DMS79 treated with DMSO at 0.1 percent for 48 hours (cell line): Measurements from ENCODE around the gene RFX2.
"Not testable (repeated sequence)": the region's sequence is repeated elsewhere in the genome, so short reads cannot be mapped to it uniquely, and the experiment has no call there.

ENCODE experiments used
- DNase-seq: peaks from one replicate; lab custom pipeline; 2025; lab: John Stamatoyannopoulos, UW

The RFX2 gene

DNA sequence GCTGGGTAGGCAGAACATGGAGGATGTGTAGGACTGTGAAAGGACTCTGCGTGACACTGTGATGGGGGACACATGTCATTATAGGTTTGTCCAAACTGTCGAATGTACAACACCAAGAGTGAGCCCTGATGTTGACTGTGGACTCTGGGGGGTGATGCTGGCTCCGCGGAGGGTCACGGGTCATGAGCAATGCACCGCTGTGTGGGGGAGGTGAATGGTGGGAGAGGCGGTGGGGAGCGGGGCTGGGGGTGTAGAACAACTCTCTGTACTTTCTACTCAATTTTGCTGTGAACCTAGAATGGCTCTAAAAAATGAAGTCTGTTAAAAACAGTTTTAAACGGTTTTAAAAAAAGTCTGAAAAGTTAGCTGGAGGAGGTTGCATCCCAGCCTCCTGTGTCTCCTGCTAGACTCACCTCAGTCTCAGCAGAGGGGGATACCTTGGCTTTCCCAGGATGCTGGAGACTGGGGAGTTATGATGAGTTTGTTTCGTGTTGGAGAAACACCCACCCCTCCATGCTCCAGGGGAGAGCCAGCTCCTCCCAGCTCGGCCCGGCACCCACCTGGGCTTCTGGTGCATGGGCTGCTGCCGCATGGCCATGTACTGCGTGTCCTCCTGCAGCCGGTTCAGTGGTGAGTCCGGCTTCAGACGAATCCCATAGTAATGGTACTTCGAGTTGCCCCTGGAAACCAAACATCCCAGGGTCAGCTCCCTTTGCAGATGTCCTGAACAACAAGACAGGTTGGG, 97.7 kb downstream of the RFX2 start:
- DNase-seq: no peak

DNA sequence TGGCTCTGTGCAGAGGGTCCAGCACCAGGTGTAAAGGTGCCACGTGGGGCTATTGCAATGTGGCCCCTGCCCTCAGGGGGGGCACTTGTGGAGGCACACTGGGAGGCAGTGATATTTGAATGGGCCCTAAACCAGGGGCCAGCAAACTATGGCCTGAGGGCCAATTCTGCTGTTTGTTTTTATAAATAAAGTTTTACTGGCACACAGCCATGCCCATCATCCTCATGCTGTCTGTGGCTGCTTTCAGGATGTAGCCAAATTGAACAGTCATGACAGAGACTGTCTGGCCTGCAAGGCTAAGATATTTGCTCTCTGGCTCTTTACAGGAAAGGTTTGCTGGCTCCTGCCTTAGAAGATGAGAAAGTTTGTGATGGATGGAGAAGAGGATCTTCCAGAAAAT, 98.5 kb downstream of the RFX2 start:
- DNase-seq: no peak

DNA sequence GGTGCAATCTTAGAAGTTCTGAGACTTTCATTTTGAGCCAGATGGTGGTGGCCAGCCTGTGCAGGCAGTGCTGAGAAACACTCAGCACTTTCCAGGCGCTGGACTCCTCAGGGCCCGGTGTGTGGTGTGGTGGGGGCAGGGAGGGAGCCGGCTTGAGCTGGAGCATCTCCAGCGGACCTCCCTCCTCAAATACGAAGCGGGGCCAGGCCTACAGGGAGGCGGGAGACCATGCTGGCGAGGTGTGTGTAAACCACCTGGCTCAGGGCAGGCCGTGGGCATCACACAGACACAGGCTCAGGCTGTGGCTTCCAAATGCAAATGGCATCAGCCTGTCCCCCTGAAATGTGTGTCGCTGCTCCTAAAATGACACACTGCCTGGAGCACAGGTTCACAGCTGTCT, 99.1 kb downstream of the RFX2 start:
- no peak for DNase-seq

DNA sequence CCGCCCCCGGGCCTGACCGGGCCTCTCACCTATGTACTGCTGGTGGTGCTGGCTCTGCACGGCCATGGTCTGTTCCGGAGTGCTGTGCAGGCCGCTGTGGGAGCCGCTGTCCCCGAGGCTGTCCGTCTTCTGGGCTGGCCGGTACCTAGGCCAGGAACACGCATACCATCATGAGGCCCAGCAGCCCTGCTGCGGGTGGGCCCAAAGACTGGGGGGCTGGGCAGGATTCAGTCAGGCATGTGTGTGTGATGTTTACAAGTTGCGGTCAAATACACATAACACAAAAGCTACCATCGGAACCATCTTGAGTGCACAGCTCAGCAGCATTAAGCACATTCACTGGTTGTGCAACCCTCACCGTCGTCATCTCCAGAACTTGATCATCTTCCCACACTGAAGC, 100.2 kb downstream of the RFX2 start:
- no peak for DNase-seq

DNA sequence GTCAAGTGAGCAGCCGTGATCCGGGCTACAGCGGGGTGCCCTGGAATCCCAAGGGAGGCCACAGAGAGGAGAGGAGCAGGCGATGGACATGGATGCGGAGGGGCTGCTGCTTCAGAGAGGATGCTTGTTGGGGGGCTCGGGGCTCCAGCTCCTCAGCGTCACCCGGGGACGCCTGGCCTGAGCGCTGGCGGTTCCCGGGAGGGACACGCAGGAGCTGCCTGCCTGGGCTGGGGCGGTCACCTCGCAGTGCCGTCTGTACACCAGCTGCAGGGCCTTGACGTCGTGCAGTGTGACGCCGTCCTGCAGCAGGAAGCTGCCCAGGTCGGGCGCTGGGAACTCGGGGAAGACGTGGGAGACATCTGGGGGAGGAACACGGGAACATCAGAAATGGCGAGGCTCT, 102.4 kb downstream of the RFX2 start:
- no peak for DNase-seq

DNA sequence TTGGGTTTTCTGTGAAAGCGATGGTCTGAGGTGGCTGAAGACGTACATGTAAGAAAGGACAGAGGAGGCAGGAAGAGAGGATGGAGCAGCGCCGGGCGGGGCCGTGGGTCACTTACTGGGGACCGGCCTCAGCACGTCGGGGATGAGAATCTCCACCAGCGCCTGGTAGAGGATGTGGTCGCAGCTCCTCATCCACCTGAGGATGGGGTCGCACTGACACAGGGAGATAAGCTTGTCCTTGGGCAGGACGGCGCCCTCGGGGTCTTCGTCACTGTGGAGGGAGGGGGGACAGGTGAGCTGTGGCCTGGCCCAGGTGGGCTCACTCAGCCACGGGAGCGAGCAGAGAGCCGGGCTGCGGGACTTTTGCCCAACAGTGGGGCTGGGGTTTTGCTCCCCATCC, 103.4 kb downstream of the RFX2 start:
- no peak for DNase-seq

DNA sequence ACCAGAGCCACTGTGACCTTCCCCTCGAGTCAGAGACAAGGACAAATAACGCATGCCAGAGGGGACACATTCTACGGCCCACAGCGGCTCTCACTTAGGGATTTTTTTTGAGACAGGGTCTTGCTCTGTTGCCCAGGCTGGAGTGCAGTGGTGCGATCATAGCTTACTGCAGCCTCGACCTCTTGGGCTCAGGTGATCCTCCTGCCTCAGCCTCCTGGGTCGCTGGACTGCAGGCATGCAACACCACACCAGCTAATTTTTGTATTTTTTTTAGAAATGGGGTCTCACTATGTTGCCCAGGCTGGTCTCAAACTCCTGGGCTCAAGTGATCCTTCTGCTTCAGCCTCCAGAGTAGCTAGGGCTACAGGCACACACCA, 104.2 kb downstream of the RFX2 start:
- not testable (repeated sequence) for DNase-seq

DNA sequence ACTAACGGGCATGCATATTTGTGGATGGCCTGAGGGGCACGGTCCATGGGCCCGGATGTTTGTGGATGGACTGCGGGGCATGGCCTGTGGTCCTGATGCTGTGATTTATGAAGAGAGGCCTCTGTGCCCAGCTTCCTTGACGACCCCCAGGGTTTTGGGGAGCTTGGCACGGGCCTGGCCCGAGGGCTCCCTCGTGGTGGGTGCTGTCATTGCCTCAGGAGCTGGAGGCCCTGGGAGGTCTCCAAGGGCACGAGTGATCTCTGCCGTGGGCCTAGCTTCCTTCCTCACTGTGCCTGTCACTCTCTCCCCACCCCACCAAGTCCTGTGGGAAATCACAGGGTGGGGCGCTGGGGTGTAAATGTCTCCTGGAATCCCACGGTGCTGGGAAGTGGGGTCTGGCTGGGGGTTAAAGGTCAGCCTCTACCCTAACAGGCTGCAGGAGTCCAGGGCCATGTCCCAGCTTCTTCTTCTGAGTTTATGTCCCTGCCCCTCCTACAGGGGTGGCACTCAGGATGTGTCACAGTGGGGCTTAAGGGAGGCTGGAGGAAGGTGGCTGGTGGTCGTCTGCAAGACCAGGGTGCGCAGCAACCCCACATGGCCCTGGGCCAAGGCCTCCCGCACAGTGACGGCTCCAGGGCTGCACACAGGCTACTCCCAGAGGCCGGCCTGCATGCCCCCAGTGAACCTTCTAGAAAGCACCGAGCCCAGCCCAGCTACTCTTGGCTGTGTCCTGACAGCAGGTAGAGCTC, 104.8 kb downstream of the RFX2 start:
- no peak for DNase-seq

DNA sequence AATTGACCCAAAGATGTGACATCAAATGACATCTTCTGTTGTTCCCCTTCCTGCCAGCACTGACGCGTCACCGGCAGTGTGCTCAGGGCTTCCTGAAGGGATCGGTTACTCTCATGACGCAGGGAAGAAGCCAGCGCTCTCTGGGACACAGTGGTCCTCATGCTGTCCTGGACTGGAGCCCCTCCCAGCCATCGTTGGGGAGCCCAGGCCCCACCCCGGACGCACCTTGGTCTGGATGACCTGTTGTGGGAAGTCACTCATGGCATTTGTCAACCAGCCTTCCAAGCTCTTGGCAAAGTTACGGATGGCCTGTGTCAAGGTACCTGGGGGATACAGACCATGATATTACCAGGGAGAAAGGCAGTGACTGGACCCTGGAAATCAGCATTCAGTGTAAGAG, 106.3 kb downstream of the RFX2 start:
- DNase-seq: no peak

DNA sequence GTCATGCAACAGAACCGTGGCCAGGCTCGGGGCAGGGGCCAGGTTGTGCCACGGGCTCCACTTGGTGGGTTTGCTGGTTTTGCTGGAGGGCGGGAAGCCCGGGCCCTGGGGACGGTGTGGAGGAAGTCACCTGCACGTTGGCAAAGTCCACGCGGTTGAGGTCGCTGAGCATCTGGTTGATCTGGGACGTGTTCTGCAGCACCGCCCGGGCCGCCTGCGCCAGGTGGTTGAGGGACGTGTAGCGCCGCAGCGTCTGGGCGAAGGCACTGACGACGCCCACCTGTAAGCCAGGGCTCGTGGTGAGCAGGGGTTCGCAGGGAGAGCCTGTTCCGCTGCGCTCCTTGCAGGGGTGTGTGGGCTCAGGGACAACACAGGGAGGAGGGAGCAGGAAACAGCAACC, 107.7 kb downstream of the RFX2 start:
- no peak for DNase-seq

DNA sequence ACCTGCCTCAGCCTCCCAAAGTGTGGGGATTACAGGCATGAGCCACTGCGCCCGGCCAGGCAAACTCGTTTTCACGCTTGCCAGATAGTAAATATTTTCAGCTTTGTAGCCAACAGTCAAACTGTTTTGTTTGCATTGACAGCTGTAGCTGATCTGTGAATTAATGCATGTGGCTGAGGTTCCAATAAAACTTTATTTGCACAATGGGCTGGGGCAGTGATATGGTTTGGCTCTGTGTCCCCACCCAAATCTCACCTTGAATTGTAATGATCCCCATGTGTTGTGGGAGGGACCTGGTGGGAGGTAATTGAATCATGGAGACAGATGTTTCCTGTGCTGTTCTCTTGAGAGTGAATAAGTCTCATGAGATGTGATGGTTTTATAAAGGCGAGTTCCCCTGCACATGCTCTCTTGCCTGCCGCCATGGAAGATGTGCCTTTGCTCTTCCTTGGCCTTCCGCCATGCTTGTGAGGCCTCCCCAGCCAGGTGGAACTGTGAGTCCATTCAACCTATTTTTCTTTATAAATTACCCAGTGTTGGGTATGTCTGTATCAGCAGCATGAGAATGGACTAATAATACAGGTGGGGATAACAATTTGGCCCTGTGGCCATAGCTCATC, 110.0 kb downstream of the RFX2 start:
- no peak for DNase-seq

DNA sequence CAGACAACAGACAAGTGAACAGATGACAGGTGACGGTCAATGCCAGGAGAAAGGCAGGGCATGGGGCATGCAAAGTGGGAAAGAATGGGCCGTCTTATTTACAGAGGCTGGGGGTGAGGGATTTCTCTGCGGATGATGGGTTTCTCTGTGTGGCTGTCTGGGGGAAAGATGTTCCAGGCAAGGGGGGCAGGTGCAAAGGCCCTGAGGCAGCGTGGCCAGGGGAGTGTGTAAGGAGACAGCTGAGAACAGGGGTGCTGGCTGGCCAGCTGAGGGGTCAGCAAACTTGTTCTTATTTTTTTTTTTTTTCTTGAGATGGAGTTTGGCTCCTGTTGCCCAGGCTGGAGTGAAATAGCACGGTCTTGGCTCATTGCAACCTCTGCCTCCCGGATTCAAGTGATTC, 110.6 kb downstream of the RFX2 start:
- no peak for DNase-seq

DNA sequence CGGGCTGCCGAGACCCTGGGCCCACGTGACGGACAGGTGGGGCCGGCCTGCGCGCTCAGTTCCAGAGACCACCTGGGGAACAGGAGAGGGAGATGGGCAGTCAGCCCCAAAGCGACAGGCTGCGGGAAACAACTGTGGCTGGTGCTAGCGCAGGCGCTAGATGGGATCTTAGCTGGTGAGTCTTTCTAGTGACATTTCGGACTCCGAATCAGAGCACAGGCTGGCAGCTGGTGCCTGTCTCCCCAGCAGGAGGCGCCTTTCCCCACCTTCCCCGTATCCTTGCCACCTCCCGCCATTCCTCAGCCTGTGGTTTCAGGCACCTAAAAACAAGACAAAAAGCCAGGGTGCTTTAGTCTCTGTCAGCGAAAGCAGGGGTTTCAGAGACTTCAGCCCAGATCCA, 112.9 kb downstream of the RFX2 start:
- no peak for DNase-seq

DNA sequence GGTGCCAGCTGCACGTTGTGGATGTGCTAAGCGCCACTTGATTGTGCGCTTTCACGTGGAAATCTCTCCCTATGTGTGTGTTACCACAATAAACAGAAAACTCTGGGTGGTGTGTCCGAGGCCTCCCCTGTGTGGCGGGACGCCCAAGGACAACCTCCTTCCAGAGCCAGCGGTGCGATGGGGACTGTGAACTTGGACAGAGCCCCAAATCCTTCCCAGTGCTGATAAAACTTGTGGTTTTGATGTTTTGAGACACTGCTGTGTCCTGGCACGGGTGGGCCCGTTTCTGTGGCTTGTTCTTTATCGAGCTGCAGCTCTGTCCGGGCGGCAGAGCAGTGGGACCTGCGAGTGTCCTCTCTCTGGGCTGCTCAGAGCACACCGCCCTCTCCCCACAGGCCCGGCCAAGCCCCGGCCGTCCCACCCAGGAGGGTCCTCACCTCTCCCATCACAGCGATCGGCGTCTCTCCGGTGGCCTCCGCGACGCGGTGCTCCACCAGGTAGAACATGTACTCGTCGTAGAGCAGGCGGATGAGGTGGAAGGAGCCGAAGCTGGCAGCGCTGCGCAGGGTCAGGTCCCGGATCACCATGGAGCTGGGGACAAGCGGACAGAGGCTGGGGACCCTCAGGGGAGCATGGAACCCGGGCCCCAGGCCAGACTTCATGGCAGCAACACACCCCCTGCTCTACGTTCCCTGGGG, 113.5 kb downstream of the RFX2 start:
- DNase-seq: no peak

DNA sequence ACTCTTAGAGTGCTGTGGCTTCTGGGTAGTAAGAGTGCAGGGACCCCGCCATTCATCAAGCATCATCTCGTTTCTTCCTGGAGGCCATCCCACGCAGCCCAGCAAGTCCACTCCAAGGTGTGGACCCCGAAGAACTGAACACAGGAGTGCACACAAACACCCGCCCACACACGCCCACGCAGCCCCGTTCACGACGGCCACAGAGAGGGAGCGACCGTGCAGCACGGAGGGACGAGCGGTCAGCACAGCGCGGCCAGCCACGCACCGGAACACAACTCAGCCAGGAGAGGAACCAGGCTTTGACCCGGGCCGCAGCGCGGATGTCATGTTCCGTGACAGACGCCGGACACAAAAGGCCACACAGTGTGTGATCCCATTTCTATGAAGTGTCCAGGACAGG, 114.2 kb downstream of the RFX2 start:
- no peak for DNase-seq

DNA sequence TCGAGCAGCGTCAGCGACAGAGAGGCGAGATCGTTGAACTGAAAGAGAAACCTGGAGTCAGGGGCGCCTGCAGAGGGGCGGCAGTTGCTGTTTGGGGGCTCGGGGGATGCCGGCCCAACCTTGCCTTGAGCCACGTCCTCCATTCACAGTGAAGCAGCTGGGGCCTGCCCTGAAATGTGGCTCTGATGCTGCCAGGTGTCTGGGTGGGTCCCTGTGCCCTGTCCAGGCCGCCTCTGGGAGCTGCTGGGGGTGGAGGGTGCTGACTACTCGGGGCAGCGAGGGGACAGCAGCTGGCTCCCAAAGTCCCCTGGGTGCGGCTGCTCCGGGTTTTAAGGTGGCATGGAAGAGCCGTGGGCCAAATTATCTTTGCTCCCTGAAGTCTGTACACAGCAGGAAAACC, 114.7 kb downstream of the RFX2 start:
- no peak for DNase-seq

DNA sequence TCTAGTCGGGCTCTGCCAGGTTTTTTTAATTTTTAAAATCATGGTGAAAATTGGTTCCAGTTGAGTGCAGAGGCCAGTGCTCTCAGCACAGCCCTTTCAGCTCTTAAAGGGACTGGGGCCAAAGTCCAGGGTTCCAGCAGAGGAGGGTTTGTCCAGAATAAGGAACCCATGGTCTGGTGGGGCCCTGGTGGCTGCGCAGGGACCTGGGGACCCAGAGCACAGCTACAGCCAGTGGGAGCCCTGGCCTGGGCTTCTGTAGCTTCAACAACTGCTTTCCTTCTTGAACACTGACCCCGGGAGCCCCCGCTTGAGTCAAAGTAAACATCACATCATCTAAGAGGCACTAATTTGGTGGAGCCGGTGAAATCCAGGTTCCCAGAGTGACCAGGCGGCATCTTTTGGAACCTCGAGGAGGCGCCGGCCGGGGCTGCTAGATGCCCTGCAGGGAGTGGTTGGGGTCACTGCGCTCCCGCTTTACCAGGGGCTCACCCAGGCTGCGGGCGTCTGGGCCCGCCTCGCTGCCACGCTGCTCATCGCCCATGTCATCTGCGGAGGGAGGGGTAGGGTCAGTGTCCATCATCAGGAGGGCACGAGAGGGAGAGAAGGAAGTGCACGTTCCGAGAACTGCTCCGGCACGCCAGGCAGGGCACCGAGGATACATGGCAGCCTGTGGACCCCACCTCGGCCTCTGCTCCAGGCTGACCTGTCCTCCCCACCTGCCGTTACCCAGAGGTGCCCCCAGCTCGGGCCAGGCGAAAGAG, 115.7 kb downstream of the RFX2 start:
- DNase-seq: no peak

DNA sequence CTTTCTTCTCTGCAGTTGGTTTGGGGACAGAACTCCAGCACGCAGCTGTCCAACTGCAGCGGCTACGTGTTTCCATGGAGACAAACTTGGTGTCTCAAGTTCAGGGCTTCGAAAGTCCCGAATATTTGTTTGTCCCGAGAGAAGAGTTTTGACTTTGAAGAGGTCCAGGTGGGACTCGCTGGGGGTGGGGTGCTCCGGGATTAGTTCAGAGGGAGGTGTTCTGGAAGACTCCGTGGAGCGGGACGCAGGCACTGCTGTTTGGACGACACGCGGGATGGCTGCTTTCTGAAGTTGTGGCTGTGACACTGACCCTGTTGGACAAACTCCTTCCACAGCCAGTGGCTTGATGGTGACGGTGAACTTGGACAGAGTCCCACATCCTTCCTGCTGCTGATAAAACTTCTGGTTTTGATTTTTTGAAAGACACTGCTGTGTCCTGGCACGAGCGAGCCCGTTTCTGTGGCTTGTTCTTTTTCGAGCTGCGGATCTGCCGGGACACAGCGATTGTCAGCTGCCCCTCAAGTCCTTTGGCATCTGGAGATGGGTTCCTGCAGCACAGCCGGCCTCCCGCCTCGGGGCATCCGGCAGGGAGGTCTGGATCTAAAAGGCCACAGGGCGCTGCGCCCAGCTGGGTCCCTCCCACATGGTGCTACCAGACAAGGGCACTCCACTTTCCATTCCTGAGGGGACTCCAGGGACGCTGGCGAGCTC, 116.5 kb downstream of the RFX2 start:
- no peak for DNase-seq

DNA sequence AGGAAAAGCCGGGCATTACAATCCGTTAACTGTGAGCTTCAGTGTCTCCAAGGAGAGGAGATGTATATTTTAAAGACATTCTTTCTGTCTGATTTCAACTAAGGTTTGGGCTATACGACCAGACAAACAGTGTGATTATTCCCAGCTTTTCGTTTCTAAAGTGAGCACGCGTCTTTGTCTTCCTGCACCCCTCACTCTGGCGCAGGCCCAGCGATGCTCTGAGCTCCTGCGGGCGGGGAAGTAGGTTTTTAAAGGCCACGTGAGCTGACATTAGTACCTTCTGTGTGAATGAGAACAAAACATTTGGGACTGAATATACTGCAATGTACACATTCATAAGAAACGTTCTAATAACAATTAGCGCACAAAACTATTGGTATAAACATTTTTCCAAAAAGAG, 117.1 kb downstream of the RFX2 start:
- DNase-seq: no peak

DNA sequence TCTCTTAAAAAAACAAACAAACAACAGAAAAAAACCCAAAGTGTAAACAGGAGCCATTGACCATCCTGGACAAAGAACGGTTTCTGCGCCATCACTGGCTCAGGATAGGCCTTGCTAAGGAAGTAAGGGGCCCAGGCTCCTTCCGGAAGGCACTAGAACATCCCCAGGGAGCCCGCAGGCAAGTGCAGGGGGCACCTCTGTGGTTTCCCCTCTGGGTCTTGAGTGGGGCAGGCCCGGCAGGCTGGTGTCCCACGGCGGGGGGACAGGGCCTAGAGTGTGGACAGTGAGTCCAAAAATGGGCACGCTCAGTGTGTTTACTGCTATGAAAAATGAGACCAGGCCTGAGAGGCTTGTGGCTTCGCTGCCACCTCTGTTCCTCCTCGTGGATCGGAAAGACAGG, 117.5 kb downstream of the RFX2 start:
- DNase-seq: no peak

DNA sequence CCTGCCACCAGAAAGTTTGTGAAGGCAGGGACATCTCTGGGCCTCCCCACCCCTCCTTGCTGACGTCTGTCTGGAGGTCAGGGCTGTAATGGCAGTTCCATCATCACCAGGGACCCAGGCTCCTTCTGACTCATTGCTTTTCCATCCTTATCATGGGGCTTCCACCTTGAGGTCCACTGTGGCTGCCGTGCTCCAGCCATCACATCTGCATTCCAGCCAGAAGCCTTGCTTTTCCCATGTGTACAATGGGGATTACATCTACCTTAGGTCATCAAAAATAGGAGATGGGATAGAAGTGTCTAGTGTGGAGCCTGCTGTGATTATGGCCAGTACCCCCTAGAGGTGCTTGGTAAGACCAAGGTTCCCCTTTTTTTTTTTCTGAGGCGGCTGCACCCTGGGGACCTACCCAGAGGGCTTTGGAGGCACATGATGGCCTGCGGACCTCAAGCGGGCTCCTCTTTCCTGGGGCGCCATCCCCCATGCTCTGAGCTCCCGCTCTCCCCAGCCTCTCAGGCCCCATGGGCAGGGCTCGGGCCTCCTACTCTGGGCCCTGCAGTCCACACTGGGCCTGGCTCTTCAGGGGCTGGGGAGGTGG, 119.0 kb downstream of the RFX2 start:
- DNase-seq: no peak
